Stimulated activated CD4-positive, alpha-beta T cell treated with anti-CD3 and anti-CD28 coated beads, TNF-alpha, amount 100 ng/mL, for 4 hours (primary cell): ENCODE data around the gene STPG2.
"Not testable (repeated sequence)": the region's sequence is repeated elsewhere in the genome, so short reads cannot be mapped to it uniquely, and the experiment has no call there.

Source experiments
- DNase-seq, 3 experiments: peaks; one replicate each; pipeline ENCODE4 v3.0.0-alpha.2; 2020; ENCODE audit warnings: low read depth in 3 of 3

STPG2 gene

GRCh38 chr4:97942951-97943350, 200.3 kb downstream of the STPG2 start:
- no peak for DNase-seq

DNA sequence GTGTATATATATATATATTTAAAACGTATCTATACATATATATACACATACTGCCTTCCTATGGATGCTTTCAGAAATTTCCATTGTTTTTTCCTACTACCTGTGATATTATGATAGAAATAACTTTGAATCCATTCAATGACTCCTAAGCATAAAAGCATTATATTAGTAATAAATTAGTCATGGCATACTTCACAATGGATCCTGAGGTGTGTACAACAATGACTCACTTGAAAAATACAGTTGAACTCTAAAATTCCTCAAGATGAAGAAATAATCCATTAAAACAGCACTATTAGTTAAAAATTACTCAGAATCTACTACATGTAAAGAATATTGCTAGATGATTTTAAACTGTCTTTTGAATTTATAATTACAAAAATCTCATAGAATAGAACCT, 201.1 kb downstream of the STPG2 start:
- no peak for DNase-seq

DNA sequence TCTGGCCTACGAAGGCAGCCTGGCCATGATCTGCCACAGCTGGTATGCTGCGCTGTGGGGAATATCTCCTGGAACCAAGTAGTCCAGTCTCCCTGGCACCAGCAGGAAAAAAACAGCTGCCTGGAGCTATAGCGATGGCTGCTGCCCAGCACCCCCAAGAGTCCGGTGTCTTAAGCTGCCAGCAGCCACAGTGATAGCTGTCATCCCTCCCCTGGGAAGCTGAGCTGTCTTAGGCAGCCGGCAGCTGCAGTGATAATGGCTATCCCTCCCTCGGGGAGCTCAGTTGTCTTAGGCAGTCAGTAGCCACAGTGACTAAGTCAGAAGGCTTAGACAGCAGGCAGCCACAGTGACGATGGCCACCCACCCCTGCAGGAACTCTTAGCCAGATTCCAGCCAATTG, 205.1 kb downstream of the STPG2 start:
- DNase-seq: no peak

DNA sequence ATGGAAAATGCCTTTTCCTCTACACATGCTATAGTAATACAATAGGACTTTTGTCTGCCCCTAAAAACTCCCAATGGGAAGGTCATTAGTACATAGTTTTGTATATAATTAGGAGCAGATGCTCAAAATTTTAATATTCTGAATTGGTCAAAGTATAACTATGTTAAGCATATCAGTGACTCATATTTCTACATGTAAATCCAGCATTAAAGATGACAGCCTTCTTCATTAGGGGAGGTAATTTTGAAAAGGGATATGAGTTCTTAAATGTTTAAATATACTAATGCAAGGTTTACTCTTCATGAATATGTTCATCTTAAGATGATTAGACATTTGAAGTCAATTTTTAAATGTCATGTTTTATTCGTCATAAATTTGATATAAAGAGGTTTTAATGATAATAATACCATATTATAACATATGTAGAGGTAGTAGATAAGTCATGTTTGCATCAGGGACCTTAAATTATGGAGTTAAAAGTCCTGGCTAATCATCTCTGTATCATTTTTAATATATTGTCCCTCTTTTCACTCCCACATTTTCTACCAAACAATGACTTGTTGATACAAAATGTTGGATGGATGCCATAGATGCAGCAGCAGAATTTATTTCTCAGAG, 218.8 kb downstream of the STPG2 start:
- no peak for DNase-seq

DNA sequence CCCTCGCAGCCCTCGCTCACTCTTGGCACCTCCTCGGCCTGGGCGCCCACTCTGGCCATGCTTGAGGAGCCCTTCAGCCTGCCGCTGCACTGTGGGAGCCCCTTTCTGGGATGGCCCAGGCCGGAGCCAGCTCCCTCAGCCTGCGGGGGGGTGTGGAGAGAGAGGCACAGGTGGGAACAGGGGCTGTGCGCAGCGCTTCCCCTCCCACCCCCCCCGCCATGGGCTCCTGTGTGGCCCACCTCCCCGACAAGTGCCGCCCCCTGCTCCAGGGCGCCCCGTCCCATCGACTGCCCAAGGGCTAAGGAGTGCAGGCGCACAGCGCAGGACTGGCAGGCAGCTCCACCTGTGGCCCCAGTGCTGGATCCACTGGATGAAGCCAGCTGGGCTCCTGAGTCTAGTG, 220.2 kb downstream of the STPG2 start:
- DNase-seq: no peak

DNA sequence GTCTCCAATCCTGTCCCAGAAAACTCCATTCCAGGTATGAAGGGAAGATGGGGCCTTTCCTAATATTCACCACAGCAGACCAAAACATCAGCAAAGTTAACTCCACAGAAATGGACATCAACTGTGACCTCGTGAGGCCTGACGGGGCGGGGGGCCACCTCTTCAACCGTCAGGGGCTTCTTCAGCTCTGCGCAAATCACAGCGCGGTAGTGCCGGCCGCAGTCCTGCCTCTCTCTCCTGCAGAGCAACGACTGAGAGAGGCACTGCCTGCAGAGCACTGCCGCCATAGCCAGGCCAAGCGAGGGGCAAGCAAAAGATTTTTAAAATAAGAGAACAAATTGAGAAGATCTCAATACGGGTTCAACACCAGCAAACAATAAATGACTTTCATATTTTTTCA, 226.2 kb downstream of the STPG2 start:
- DNase-seq: no peak

DNA sequence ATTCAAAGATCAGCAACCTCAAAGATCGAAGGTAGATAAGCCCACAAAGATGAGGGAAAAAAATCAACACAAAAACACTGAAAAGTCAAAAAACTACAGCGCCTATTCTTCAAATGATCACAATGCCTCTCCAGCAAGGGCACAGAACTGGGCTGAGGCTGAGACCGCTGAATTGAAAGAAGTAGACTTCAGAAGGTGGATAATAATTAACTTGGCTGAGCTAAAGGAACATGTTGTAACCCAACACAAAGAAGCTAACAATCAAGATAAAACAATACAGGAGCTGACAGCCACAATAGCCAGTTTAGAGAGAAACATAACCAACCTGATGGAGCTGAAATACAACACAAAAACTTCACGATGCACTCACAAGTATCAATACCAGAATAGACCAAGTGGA, 231.1 kb downstream of the STPG2 start:
- DNase-seq: no peak

- no peak for DNase-seq
Measured at GRCh38 chr4:97911236-97911906, 231.9 kb downstream of the STPG2 start.

DNA sequence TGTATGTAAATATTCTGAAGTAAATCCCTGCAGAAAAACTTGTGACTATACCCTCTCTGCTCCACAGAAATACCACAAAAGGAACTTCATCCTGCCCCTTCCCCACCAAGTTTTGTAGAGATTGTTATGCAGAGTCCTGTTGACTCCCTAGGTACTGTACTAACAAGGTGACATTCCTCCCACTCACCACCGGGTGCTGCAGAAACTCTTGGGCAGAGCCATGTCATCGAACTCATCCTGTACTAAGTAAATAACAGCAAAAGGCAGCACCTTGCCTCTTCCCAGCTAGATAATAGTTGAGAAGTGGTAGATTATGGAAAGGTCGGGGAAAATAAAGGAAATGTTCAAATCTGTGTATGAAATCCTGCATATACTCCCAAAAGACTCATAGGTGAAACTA, 233.3 kb downstream of the STPG2 start:
- no peak for DNase-seq

GRCh38 chr4:97903436-97904189, 239.7 kb downstream of the STPG2 start:
- DNase-seq: not testable (repeated sequence)

GRCh38 chr4:97900229-97900628, 243.0 kb downstream of the STPG2 start:
- DNase-seq: no peak

GRCh38 chr4:97892592-97893266, 250.5 kb downstream of the STPG2 start:
- no peak for DNase-seq

DNA sequence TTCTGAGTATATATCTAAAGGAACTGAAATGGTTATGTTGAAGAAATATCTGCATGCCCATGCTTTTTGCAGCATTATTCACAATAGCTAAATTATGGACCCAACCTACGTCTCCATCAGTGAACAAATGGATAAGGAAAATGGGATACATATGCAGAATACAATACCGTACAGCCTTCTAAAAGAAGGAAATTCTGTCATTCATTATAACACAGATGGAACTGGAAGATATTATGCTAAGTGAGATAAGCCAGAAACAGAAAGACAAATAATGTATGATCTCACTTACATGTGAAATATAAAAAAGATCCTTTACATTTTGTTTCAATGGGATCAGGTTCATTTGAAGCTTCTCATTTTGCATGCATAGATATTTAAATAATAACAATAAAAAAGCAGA, 263.3 kb downstream of the STPG2 start:
- no peak for DNase-seq

GRCh38 chr4:97868097-97868496, 275.2 kb downstream of the STPG2 start:
- no peak for DNase-seq

DNA sequence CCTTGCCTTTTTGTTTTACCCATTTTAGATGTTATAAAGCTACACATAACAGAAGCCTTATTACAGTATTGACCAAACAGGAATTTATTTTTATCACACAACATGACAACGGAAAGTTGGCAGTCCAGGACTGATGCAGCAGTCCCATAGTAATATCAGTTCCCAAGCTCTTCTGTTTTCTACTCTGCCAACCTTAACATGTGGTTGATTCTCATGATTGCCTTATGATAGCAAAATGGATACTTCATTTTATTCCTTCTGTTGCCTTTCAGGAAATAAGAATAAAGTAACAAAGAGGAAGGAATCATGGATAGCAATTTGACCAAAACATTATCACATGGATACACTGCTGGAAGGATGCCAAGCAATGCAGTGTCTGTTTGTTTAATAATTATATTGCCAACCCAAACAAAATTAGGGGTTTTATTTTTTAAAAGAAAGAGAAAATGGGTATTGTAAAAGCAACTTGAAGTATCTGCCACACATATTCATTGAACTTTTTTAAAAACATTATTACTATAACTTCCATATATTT, 275.7 kb downstream of the STPG2 start:
- no peak for DNase-seq

DNA sequence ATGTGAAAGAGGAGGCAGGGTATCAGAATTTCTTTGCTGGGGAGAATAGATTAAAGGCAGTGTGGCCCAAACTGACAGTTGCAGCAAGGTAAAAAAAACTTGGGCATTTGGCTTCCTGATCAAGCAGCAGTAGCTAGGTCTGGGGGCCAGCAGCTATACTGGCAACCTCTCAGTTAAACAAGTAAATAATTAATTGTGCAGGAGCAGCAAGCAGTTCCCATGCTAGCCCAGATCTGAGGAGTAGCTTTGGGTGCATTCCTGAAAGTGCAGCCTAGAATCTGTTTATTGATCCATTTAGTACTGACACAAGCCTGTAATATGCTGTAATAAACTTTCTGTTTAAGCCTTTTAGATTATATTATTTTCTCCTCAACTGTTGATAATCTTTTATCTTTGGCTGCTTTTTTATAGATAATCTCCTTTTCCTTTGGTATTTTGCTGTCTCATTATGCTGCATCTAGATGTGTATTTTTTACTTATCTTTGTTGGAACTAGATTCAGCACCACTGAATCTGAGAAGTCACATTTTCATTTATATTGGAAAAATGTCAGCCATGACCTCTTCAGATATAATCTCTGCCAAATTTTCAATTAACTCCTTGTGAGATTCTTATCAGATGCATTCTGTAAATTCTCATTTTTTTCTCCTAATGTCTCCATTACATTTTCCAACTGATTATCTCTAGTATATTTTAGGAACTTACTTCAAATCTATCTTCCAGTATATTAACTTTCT, 276.3 kb downstream of the STPG2 start:
- no peak for DNase-seq

DNA sequence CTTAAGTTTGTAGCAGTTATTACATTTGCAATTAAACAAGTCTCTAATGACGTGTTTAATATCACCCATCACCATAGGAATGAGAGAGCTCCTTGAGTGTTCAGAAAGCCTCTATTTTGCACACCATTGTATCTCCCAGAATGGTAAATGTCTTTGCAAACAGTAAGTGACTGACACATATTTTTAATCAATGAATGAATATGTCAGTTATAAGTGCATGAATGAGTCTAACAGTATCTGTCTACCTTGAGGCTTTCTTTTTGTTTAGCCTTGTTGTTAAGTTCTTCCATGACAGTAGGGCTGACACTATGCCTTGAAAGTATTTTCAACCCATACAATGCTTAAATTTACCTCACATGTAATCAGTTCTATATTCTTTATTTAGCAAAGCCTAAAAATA, 292.2 kb downstream of the STPG2 start:
- DNase-seq: no peak

- DNase-seq: no peak
Measured at GRCh38 chr4:97845758-97846157, 297.5 kb downstream of the STPG2 start.

DNA sequence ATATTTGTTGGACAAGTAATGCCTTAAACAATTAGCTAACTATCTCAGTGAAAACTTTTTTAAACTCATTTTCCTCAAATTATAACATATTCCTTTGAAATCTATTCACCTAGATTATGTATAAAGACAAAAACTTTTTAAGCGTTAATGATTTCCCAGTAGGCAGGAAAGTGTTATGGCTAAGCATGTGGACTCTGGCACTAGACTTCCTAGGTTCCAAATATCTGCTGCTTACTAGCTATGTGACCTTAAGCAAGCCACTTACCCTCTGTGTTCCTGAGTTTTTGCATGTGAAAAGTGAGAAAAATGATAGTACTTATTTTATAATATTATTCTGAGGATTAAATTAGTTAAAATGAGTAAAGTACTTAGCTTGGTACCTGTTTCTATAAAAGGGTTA, 301.8 kb downstream of the STPG2 start:
- no peak for DNase-seq

DNA sequence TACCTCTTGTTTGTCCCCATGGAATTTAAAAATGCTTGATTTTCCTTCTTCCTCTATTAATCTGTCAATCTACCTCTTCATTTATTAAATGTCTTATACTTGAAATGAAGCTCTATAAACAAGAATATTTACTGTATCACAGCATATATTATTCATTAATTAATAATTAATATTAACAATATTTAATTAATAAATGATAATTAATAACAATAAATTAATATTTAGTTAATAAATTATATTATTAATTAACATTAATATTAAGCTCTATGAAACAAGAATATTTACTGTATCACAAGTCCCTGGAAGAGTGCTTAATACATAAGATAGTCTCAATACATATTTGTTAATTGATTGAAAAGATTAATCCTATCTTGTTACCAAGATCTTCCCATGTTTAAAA, 306.6 kb downstream of the STPG2 start:
- no peak for DNase-seq

DNA sequence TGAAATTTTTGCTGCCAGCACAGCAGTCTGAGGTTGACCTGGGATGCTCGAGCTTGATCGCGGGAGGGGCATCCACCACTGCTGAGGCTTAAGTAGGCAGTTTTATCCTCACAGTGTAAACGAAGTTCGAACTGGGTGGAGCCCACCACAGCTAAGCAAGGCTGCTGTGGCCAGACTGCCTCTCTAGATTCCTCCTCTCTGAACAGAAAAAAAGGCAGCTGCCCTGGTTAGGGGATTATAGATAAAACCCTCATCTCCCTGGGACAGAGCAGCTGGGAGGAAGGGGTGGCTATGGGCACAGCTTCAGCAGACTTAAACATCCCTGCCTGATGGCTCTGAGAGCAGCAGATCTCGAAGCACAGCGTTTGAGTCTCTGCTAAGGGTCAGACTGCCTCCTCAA, 314.6 kb downstream of the STPG2 start:
- no peak for DNase-seq

DNA sequence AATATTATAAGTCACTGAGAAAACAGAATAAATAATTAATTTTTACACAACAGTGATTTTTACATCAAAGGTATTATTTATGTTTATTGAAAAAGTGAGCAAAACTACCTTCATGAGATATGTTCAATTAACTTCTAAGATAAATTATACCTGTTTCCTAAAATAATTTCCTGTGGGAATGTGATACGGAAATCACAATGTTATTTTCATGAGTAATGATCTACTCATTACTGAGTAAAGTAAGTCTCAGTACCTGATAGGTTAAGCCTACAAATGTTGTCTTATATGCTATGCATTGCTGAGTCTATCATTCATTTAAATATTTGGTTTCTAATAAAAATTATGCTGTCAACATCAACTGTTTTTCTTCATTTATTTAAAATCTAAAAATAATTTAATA, 324.0 kb downstream of the STPG2 start:
- no peak for DNase-seq
